Psoas muscle (tissue), 8 donors: ENCODE results near the gene NSD2. TPM values are rescaled to one million over a fixed set of nuclear protein-coding genes. Genes with fewer than 3 reads are reported as not detected.
A peak's percentile ranks its signal among the peaks of the same experiment; 100 is the strongest.
"Not testable (repeated sequence)": the region's sequence is repeated elsewhere in the genome, so short reads cannot be mapped to it uniquely, and the experiment has no call there.

Experiments used
- ATAC-seq, 4 donors: fragments of 200-7000 bp; cut with Tn5 transposase; one replicate each; pipeline ENCODE4 v1.9.1; 2020; ENCODE audit warnings: moderate library complexity in 3 of 4, mild to moderate bottlenecking in 2 of 4
- DNase-seq, 2 donors: peaks; one replicate each; pipeline ENCODE4 v3.0.0-alpha.2; 2020
- H3K27ac ChIP-seq: fragments of 200-600 bp; one replicate; pipeline ENCODE4 v1.8.0; 2022
- H3K27me3 ChIP-seq, 3 donors: fragments of 200-600 bp in 1 of 3; one replicate each; pipeline versions ENCODE4 v1.6.1 to v1.8.0; 2013 to 2022; ENCODE audit warnings: low read length in 2 of 3, mild to moderate bottlenecking in 2 of 3, moderate library complexity in 1 of 3; ENCODE audit not compliant: insufficient read depth in 3 of 3
- H3K36me3 ChIP-seq, 2 donors: fragments of 200-600 bp in 1 of 2; one replicate each; pipeline versions ENCODE4 v1.6.1 to v1.8.0; 2013 to 2022; ENCODE audit warnings: low read depth in 1 of 2, mild to moderate bottlenecking in 1 of 2, moderate library complexity in 1 of 2; ENCODE audit not compliant: insufficient read depth in 1 of 2
- H3K4me1 ChIP-seq: fragments of 200-600 bp; one replicate; pipeline ENCODE4 v1.8.0; 2022
- H3K4me3 ChIP-seq: fragments of 200-600 bp; one replicate; pipeline ENCODE4 v1.8.0; 2022; ENCODE audit warnings: mild to moderate bottlenecking
- H3K9me3 ChIP-seq: fragments of 200-600 bp; one replicate; pipeline ENCODE4 v1.8.0; 2022
- WGBS, 3 donors: extraction: QIAGEN DNeasy Blood & Tissue Kit; methylation state at CpG; one replicate each; pipeline versions ENCODE4 v1.1.6 to v1.1.7; 2013; 5-methylcytosine and 5-hydroxymethylcytosine counted together
- intact Hi-C, 2 donors: fragments of 100-400 bp; cut with DNase I; formaldehyde crosslinking; loops; one replicate each; pipeline versions ENCODE4 v1.11.0 to v1.14.2; 2022
- polyA plus RNA-seq, 3 donors: library from polyadenylated mRNA; stranded (reverse); fragments of 200-250 nt; gene quantifications; one replicate each; pipeline ENCODE4 v1.2.3, GENCODE V29; 2013
- total RNA-seq, 4 donors: library from RNA; stranded (reverse); fragmentation: NEBNext Ultra II Directional in 2 of 4; extraction: Animal tissue kit (Norgen Biotek cat#: 25700) in 2 of 4; gene quantifications; one replicate each; pipeline versions ENCODE4 v1.2.1 to v1.2.4, GENCODE V29; 2021 to 2023
- TF ChIP-seq, protein P1 (sequence below): fragments of 200-600 bp; IDR thresholded peaks from one replicate; pipeline ENCODE4 v1.8.0; 2022; ENCODE audit warnings: antibody characterized with exemption
- donor health status: healthy with polysubstance abuse.
- donor health status: DM: no; HTN: no; CAD: no; lungs with moderate emphysema.
- donor health status: Bipolar disorder and iron deficiency.
- donor health status: healthy.
- donor health status: DM: yes; HTN: yes; CAD: no.
- donor health status: DM: no; HTN: no; CAD: no.
- donor health status: DM: no; HTN: no; CAD: no.
- donor health status: DM: yes; HTN: yes; CAD: no.

The NSD2 gene
- total and polyA plus RNA-seq, 7 donors = 5.6 to 36.0 (median 21.2) TPM

DNA sequence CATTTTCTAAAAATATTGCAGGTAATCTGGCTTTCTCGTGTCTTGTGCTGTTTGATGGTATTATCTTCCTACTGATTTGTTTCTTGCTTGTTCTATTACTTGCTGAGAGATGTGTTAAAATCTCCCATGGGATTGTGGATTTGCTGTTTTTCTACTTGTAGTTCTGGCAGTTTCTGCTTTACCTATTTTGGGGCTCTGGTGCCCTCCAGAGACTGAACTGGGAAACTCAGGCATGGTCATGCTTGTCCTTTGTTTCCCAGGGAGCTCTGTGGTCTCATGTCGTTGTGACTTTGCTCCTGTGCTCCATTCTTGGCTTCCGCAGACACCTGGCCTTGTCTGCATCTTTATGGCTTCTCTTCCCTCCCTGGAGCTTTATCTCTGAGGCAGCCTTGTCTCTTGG, 39.5 kb downstream of the NSD2 start:
- no peak overlapping the region for H3K27ac ChIP-seq
- no peaks in the 10 kb centered on the region for H3K4me1 ChIP-seq
- H3K36me3 ChIP-seq = peaks cover 0 to 8% of the 10 kb centered on the region in 2 donors
- H3K9me3 ChIP-seq = no peaks in the 10 kb centered on the region
- no peak for DNase-seq
- WGBS, 3 donors = 44 to 47% (median 45%) methylated on average over 3 of the region's 3 CpGs
- TF ChIP-seq, protein P1, sequence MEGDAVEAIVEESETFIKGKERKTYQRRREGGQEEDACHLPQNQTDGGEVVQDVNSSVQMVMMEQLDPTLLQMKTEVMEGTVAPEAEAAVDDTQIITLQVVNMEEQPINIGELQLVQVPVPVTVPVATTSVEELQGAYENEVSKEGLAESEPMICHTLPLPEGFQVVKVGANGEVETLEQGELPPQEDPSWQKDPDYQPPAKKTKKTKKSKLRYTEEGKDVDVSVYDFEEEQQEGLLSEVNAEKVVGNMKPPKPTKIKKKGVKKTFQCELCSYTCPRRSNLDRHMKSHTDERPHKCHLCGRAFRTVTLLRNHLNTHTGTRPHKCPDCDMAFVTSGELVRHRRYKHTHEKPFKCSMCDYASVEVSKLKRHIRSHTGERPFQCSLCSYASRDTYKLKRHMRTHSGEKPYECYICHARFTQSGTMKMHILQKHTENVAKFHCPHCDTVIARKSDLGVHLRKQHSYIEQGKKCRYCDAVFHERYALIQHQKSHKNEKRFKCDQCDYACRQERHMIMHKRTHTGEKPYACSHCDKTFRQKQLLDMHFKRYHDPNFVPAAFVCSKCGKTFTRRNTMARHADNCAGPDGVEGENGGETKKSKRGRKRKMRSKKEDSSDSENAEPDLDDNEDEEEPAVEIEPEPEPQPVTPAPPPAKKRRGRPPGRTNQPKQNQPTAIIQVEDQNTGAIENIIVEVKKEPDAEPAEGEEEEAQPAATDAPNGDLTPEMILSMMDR = peak; percentile 33
- peak in 2 of 4 donors; percentile 41 to 46 for ATAC-seq
- H3K27me3 ChIP-seq = no peaks in the 10 kb centered on the region
- no peak overlapping the region for H3K4me3 ChIP-seq
- intact Hi-C loops = loop anchor here (5.0 to 10.0 kb wide), 2 partner anchors 274 to 277 kb away; no protein-coding TSS in a partner anchor

DNA sequence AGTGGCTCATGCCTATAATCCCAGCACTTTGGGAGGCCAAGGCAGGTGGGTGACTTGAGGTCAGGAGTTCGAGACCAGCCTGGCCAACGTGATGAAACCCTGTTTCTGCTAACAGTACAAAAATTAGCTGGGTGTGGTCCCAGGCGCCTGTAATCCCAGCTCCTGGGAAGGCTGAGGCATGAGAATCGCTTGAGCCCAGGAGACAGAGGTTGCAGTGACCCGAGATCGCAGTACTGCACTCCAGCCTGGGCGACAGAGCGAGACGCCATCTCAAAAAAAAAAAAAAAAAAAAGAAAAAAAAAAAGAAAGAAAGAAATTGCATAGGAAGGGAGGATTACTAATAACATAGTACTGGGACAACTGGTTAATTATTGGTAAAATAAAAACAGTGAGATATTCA, 40.1 kb downstream of the NSD2 start:
- not testable (repeated sequence) for H3K4me1 ChIP-seq, H3K9me3 ChIP-seq, ATAC-seq, H3K4me3 ChIP-seq, DNase-seq, H3K27ac ChIP-seq, H3K36me3 ChIP-seq, H3K27me3 ChIP-seq
- intact Hi-C loops = loop anchor here (5.0 to 10.0 kb wide), 2 partner anchors 273 to 276 kb away; no protein-coding TSS in a partner anchor
- WGBS, 3 donors = 83 to 90% (median 86%) methylated on average over 9 of the region's 9 CpGs

DNA sequence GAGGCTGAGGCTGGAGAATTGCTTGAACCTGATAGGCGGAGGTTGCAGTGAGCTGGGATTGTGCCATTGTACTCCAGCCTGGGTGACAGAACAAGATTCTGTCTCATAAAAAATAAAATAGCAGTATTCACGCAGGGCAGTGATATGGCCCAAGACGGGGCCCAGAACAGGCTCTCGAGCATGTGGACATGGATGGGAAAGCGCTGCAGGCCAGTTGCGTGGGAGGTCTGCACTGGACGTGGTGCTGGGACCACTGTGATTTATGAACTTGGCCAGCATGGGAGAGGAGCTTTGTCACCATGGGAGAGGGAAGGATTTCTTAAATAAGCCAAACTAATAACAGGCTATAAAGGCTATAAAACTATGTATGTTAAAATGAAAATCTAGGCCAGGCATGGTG, 51.6 kb downstream of the NSD2 start:
- intact Hi-C loops = no loop called here
- 94 to 95% (median 94%) methylated on average over 7 of the region's 7 CpGs for WGBS, 3 donors
- H3K36me3 ChIP-seq = peaks cover 0 to 37% of the 10 kb centered on the region in 2 donors
- no peaks in the 10 kb centered on the region for H3K4me1 ChIP-seq
- no peaks in the 10 kb centered on the region for H3K27me3 ChIP-seq
- no peak for ATAC-seq
- no peak overlapping the region for H3K4me3 ChIP-seq
- DNase-seq = no peak
- no peak overlapping the region for H3K27ac ChIP-seq
- TF ChIP-seq, protein P1 = no peak
- no peaks in the 10 kb centered on the region for H3K9me3 ChIP-seq

DNA sequence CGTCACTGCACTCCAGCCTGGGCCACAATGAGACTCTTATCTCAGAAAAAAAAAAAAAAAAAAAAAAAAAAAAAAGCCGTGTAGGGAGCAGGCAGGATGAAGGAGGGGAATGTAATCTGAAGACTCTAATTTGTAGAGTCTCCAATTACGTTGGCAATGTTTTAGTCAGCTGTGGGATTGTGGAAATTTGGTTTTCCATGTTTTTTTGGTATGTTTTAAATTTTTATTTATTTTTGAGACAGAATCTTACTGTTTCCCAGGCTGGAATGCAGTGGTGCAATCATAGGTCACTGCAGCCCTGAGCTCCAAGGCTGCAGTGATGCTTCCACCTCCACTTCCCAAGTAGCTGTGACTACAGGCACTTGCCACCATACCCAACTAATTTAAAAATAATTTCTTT, 56.5 kb downstream of the NSD2 start:
- WGBS, 3 donors = 85 to 96% (median 87%) methylated on average over 3 of the region's 3 CpGs
- Histone ChIP-seq H3K4me1 (no peaks in the 10 kb centered on the region), H3K27ac (no peak overlapping the region), H3K9me3 (no peaks in the 10 kb centered on the region), H3K36me3 (peaks cover 0 to 42% of the 10 kb centered on the region in 2 donors), H3K27me3 (no peaks in the 10 kb centered on the region), H3K4me3 (no peak overlapping the region)
- DNase-seq = no peak
- no peak for ATAC-seq
- intact Hi-C loops = no loop called here
- TF ChIP-seq, protein P1 = no peak

DNA sequence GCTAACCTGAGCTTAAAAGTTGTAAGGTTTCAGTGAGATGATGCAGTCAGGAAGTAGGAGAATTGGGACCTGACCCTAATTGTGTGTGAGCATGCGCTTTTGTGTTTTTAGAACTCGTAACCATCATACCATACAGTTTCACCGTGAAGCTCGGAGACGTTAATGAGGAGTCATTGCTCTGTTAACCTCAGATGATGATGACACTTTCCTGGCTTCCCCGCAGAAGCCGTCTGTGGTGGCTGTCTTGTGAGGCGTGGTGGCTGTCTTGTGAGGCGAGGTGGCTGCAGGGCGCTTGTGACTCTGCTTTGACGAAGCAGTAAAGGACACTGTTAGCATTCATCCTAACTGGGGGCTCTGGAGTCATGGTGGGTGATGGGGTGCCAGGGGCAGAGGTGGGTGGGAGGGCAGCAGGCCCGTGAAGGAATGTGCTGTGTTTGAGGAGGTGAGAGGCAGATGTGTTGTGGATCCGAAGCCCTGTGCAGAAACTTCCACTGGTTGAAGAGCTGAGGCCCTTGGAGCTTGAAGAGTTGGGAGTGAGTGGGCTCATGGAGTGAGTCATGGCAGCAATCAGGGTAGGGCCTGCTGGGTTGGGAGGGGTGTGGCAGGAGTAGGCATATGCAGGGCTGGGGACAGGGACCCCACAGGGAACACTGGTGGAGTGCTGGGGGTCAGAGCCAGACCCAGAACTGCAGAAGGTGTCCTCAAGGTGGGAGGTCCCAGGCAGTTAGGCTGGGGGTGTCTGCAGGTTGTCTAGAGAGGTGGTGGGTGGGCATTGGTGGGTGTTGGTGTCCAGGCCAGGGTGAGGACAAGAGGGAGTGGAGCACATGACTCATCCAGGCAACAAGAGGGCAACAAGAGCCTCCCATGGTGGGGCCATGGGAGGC, 57.4 kb downstream of the NSD2 start:
- no peak for ATAC-seq
- intact Hi-C loops = no loop called here

More for the DNA sequence above, 57.4 kb downstream of the NSD2 start:
- no peaks in the 10 kb centered on the region for H3K9me3 ChIP-seq
- DNase-seq = no peak
- H3K27me3 ChIP-seq = no peaks in the 10 kb centered on the region
- H3K4me1 ChIP-seq = no peaks in the 10 kb centered on the region
- no peak overlapping the region for H3K4me3 ChIP-seq
- WGBS, 3 donors = 89 to 96% (median 95%) methylated on average over 13 of the region's 13 CpGs
- H3K27ac ChIP-seq = no peak overlapping the region
- TF ChIP-seq, protein P1 = no peak
- peaks cover 0 to 41% of the 10 kb centered on the region in 2 donors for H3K36me3 ChIP-seq
